ENCODE data around the gene URB1. TPM values are rescaled to one million over a fixed set of nuclear protein-coding genes. Genes with fewer than 3 reads are reported as not detected.

URB1 gene
- total RNA-seq, 4 donors from 2014 or later: 13.7 to 17.7 (median 15.2) TPM

- Histone ChIP-seq H3K9me3 (no peaks in the 10 kb centered on the region), H3K36me3 (peaks cover 0 to 88% of the 10 kb centered on the region in 2 donors), H3K27ac (peak overlapping the region; percentile 14 to 62 (median 48)), H3K4me1 (peaks cover 0 to 2% of the 10 kb centered on the region in 2 donors), H3K4me3 (no peak overlapping the region), H3K27me3 (no peaks in the 10 kb centered on the region)
- ATAC-seq (peak in 1 of 2 donors; percentile 20), DNase-seq (no peak)
- intact Hi-C loops (cut with DNase I; ENCODE audit: low total_unique reads) (no loop called here), in situ Hi-C loops (cut with MboI; ENCODE audit: low sequenced_read_pairs in 4 of 4) (no loop called here)
- TF ChIP-seq POLR2A (IDR thresholded peaks at IDR 0.05): no peak
- TF ChIP-seq CTCF (IDR thresholded peaks at IDR 0.05 in 4 of 5, conservative IDR thresholded peaks at IDR 0.05 in 1 of 5): no peak
Observed at GRCh38 chr21:32364796-32365195, 28.0 kb downstream of the URB1 start.

GRCh38 chr21:32364387-32364786 is 28.4 kb downstream of the URB1 start:
- Histone ChIP-seq H3K9me3 (no peaks in the 10 kb centered on the region), H3K27me3 (no peaks in the 10 kb centered on the region), H3K4me3 (no peak overlapping the region), H3K4me1 (peaks cover 0 to 2% of the 10 kb centered on the region in 2 donors), H3K36me3 (peaks cover 0 to 89% of the 10 kb centered on the region in 2 donors), H3K27ac (peak overlapping the region in 3 of 4 donors; percentile 35 to 62 (median 61))
- no peak for TF ChIP-seq POLR2A (IDR thresholded peaks at IDR 0.05)
- TF ChIP-seq CTCF (IDR thresholded peaks at IDR 0.05 in 4 of 5, conservative IDR thresholded peaks at IDR 0.05 in 1 of 5): no peak
- intact Hi-C loops (cut with DNase I; ENCODE audit: low total_unique reads): no loop called here
- in situ Hi-C loops (cut with MboI; ENCODE audit: low sequenced_read_pairs in 4 of 4): no loop called here
- ATAC-seq: peak; percentile 38 to 73
- no peak for DNase-seq

- Histone ChIP-seq H3K27me3 (no peaks in the 10 kb centered on the region), H3K36me3 (peaks cover 0 to 90% of the 10 kb centered on the region in 2 donors), H3K4me3 (no peak overlapping the region), H3K4me1 (no peaks in the 10 kb centered on the region), H3K9me3 (no peaks in the 10 kb centered on the region), H3K27ac (no peak overlapping the region)
- DNase-seq (no peak), ATAC-seq (no peak)
- TF ChIP-seq CTCF (IDR thresholded peaks at IDR 0.05 in 4 of 5, conservative IDR thresholded peaks at IDR 0.05 in 1 of 5): no peak
- TF ChIP-seq POLR2A (IDR thresholded peaks at IDR 0.05): no peak
- in situ Hi-C loops (cut with MboI; ENCODE audit: low sequenced_read_pairs in 4 of 4) (no loop called here), intact Hi-C loops (cut with DNase I; ENCODE audit: low total_unique reads) (no loop called here)
Observed at GRCh38 chr21:32360401-32360975, 32.3 kb downstream of the URB1 start.

GRCh38 chr21:32359719-32360260 is 33.0 kb downstream of the URB1 start:
- no peak for TF ChIP-seq POLR2A (IDR thresholded peaks at IDR 0.05)
- no peak for TF ChIP-seq CTCF (IDR thresholded peaks at IDR 0.05 in 4 of 5, conservative IDR thresholded peaks at IDR 0.05 in 1 of 5)
- ATAC-seq (no peak), DNase-seq (no peak)
- H3K4me1 ChIP-seq: no peaks in the 10 kb centered on the region
- H3K36me3 ChIP-seq: peaks cover 0 to 92% of the 10 kb centered on the region in 2 donors
- no peak overlapping the region for H3K4me3 ChIP-seq
- H3K9me3 ChIP-seq: no peaks in the 10 kb centered on the region
- H3K27me3 ChIP-seq: no peaks in the 10 kb centered on the region
- in situ Hi-C loops (cut with MboI; ENCODE audit: low sequenced_read_pairs in 4 of 4): no loop called here
- H3K27ac ChIP-seq: no peak overlapping the region
- intact Hi-C loops (cut with DNase I; ENCODE audit: low total_unique reads): no loop called here

Measured in gastrocnemius medialis (tissue), 4 donors.